Measurements from ENCODE around the gene BCAP29.

Gene BCAP29

GRCh38 chr7:107658467-107658866 is 78.4 kb downstream of the BCAP29 start:
- TF ChIP-seq POLR2A (IDR thresholded peaks at IDR 0.05; ENCODE audit: extremely low read depth, insufficient read length): no peak
- TF ChIP-seq, protein P1, sequence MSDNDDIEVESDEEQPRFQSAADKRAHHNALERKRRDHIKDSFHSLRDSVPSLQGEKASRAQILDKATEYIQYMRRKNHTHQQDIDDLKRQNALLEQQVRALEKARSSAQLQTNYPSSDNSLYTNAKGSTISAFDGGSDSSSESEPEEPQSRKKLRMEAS (IDR thresholded peaks at IDR 0.05; ENCODE audit: low read depth, low read length): no peak
- no peak for TF ChIP-seq CTCF (IDR thresholded peaks at IDR 0.05; ENCODE audit: low read depth, low read length)
- no peak for TF ChIP-seq MYC (IDR thresholded peaks at IDR 0.05; ENCODE audit: low read depth, low read length)
- no peak for DNase-seq (ENCODE audit: low read depth)
- no peak overlapping the region for H3K4me3 ChIP-seq (ENCODE audit: low read depth, low read length)

- H3K4me3 ChIP-seq (ENCODE audit: low read depth, low read length): no peak overlapping the region
- no peak for TF ChIP-seq MYC (IDR thresholded peaks at IDR 0.05; ENCODE audit: low read depth, low read length)
- TF ChIP-seq, protein P1 (IDR thresholded peaks at IDR 0.05; ENCODE audit: low read depth, low read length): no peak; the same call in 1 of the 2 replicates
- TF ChIP-seq CTCF (IDR thresholded peaks at IDR 0.05; ENCODE audit: low read depth, low read length): no peak
- TF ChIP-seq POLR2A (IDR thresholded peaks at IDR 0.05; ENCODE audit: extremely low read depth, insufficient read length): no peak
- DNase-seq (ENCODE audit: low read depth): peak; percentile 40
Measured at GRCh38 chr7:107659666-107660065, 79.6 kb downstream of the BCAP29 start.

- no peak for TF ChIP-seq MYC (IDR thresholded peaks at IDR 0.05; ENCODE audit: low read depth, low read length)
- TF ChIP-seq, protein P1 (IDR thresholded peaks at IDR 0.05; ENCODE audit: low read depth, low read length): no peak
- TF ChIP-seq CTCF (IDR thresholded peaks at IDR 0.05; ENCODE audit: low read depth, low read length): no peak
- no peak for TF ChIP-seq POLR2A (IDR thresholded peaks at IDR 0.05; ENCODE audit: extremely low read depth, insufficient read length)
- H3K4me3 ChIP-seq (ENCODE audit: low read depth, low read length): no peak within 1 kb of the TSS
- peak; percentile 25 for DNase-seq (ENCODE audit: low read depth)
Measured at GRCh38 chr7:107660381-107661080, 80.5 kb downstream of the BCAP29 start, which contains the start of gene SLC26A4. SLC26A4 (plus strand) TSS chr7:107660828; CDS start chr7:107661642, 814 bp downstream.

GRCh38 chr7:107661081-107661864 is 81.2 kb downstream of the BCAP29 start:
- no peak overlapping the region for H3K4me3 ChIP-seq (ENCODE audit: low read depth, low read length)
- TF ChIP-seq POLR2A (IDR thresholded peaks at IDR 0.05; ENCODE audit: extremely low read depth, insufficient read length): no peak
- no peak for TF ChIP-seq MYC (IDR thresholded peaks at IDR 0.05; ENCODE audit: low read depth, low read length)
- DNase-seq (ENCODE audit: low read depth): peak; percentile 41

DNA sequence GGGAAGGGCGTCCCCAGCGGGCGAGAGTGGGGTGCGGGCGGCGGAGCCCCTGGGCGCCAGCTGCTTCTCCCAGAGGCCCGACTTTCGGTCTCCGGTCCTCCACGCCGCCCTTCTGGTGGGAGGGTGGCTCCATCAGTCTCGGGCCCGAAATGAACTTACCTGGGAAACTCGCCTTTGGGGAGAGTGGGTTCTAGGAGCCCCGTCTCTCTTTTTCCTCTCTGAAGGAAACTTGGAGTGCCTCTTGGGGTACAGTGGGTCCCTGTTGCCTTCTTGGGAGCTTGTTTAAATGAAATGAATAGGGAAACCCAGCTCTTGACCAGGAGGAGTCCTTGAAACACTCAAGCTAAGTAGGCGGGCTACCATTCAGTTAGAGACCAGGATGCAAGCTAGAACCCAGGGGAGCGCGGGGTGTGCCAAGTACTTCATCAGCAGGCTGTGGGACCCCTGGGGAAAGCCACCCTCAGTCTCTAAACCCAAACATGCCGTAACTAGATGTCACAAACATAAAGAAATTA is 81.9 kb downstream of the BCAP29 start:
- no peak for DNase-seq (ENCODE audit: low read depth)
- TF ChIP-seq POLR2A (IDR thresholded peaks at IDR 0.05; ENCODE audit: extremely low read depth, insufficient read length): no peak
- TF ChIP-seq, protein P1 (IDR thresholded peaks at IDR 0.05; ENCODE audit: low read depth, low read length): no peak
- no peak for TF ChIP-seq CTCF (IDR thresholded peaks at IDR 0.05; ENCODE audit: low read depth, low read length)
- TF ChIP-seq MYC (IDR thresholded peaks at IDR 0.05; ENCODE audit: low read depth, low read length): no peak
- no peak overlapping the region for H3K4me3 ChIP-seq (ENCODE audit: low read depth, low read length)

DNA sequence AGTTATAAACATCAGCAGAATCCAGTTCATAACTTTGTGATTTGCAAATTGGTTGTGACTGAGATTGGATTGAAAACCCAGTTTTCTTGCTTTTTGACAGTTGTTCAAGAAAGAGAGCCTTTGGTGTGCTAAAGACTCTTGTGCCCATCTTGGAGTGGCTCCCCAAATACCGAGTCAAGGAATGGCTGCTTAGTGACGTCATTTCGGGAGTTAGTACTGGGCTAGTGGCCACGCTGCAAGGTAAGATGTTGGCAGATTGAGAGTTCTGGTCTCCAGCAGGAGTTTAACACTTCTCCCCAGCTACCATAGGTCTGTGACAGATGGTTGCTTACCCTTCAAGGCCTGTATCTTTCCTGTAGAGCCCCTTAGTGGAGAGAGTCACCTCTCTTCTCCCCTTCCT is 83.2 kb downstream of the BCAP29 start:
- no peak overlapping the region for H3K4me3 ChIP-seq (ENCODE audit: low read depth, low read length)
- no peak for TF ChIP-seq CTCF (IDR thresholded peaks at IDR 0.05; ENCODE audit: low read depth, low read length)
- TF ChIP-seq, protein P1 (IDR thresholded peaks at IDR 0.05; ENCODE audit: low read depth, low read length): no peak
- no peak for TF ChIP-seq MYC (IDR thresholded peaks at IDR 0.05; ENCODE audit: low read depth, low read length)
- no peak for TF ChIP-seq POLR2A (IDR thresholded peaks at IDR 0.05; ENCODE audit: extremely low read depth, insufficient read length)
- no peak for DNase-seq (ENCODE audit: low read depth)
